ENCODE data around the gene DMAP1.

Gene DMAP1

DNA sequence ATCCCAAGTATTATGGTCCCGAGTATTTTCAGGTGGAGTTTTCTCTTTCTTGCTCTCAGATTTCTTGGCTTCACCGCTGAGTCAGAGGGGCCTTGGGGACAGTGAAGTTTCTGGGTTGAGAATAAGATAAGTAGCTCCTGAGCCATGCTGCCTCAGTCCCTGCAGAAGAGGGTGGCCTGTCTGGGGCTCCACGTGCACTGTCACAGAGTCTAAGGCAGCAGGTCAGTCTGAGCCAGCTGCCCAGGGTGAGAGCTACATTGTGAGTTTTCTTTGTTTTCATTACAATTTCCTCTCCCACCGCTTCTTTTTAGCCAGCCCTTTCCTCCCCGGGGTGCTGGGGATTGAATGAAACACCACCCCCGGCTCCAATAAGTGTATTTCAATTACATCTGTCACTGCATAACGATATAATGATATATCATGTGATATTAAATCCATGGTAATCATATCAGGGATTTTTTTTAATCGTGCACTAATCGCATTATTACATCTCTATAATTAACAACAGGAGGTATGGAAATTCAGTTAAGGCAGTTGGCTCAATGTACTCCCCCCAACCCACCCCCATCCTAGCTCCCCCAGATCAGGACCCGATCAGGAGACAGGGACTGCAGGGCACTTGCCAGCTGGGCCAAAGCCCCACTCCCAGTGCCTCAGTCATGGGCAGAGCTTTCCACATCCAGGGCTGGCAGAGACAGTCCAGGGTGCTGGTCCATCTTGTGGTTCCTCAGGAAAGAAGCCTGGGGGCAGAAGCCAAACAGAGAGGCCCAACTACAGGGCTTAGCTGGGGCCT is 43.7 kb downstream of the DMAP1 start:
- DNase-seq: no peak

DNA sequence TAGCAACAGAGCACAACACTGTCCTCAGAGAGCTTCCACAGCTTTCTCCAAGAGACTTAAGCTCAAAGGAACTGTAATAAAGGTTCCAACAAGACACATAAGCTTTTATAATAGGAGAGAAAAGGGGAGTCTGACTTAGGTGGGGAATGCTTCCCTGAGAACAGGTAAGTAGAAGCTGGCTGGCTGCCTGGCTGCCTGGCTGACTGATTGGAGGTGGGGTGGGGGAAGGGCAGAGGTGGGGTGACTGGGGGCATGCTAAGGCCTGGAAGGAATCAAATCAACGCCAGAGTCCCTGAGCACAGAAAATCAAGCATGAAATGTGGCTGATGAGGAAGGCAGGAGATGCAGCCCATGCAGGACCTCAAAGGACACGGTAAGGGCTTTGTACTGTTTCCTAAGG is 45.8 kb downstream of the DMAP1 start:
- DNase-seq: no peak

DNA sequence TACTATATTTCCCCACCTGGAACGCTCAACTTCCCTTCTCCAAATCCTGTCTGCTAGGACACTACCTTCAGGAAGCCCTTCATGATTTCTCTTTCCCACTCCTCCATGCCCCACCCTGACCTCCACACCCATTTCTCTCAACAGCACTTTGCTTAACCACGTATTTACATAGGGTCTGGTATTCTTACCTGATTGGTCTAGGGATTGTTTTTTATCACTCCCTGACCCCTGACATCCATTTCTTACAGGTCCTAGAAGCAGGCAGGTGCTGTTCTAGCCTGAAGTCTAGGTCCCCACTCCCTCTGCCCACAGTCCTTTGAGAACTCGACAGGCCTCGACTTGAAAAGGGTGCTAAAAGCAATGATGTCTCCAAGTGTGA is 47.5 kb downstream of the DMAP1 start:
- no peak for DNase-seq

GRCh38 chr1:44261171-44261817 is 48.0 kb downstream of the DMAP1 start:
- no peak for DNase-seq

- no peak for DNase-seq
Measured at GRCh38 chr1:44261962-44262361, 48.7 kb downstream of the DMAP1 start.

GRCh38 chr1:44262414-44262813 is 49.1 kb downstream of the DMAP1 start:
- DNase-seq: no peak

- DNase-seq: no peak
Measured at GRCh38 chr1:44262816-44263567, 49.7 kb downstream of the DMAP1 start.

DNA sequence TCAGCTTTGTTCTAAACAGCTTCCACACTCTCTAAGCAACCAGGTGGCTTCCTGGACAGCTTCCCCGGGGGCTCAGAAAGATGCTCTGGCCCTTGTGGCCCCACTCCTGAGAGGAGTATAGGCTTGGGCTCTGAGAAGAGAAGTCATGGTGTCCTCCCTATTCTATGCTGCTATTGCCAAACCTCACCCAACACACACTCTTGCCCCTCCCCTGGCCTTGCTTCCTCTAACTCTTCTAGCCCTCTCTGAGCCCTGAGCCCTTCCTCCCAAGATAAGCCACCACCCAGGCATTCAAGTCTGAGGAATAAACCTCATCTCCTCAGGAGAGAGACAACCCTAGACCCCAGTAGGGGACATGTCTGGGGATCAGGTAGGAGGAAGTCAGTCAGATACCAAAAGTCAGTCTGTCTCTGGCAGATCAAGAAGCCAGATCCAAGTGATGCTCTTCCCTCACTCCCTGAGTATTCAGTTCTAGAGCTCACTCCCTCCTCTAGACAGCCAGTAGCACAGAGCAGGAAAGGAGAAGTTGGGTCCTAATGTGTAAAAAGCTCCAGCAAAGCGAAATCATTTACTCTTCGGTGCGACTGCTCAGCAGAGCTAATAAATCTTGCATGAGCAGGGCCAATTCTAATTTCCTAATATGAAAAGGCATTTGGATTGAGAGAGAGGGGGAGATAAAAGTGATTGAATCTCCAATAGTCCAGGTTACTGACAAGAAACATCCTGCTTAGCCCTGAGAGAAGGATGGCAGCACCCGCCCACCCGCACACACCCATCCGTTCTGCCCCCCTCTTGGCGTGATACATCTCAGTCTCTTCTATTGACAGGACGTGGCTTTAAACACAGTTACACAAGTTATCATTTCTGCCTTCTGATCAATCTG is 50.5 kb downstream of the DMAP1 start:
- no peak for DNase-seq

DNA sequence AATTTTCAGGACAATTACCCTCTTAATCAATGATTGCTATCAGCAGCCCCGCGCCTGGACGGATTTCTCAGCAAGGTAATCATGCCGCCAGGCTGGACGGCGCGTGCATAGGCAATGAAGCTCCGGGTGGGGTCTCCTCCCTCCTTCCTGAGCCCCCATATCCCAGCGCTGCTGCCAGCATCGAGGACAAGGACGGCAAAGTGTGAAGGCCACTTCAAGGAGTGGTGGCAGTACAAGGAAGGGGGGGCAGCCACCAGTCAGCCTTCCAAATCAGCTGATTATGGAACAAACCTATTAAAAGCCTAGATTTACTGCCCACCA is 51.1 kb downstream of the DMAP1 start:
- DNase-seq: no peak

DNA sequence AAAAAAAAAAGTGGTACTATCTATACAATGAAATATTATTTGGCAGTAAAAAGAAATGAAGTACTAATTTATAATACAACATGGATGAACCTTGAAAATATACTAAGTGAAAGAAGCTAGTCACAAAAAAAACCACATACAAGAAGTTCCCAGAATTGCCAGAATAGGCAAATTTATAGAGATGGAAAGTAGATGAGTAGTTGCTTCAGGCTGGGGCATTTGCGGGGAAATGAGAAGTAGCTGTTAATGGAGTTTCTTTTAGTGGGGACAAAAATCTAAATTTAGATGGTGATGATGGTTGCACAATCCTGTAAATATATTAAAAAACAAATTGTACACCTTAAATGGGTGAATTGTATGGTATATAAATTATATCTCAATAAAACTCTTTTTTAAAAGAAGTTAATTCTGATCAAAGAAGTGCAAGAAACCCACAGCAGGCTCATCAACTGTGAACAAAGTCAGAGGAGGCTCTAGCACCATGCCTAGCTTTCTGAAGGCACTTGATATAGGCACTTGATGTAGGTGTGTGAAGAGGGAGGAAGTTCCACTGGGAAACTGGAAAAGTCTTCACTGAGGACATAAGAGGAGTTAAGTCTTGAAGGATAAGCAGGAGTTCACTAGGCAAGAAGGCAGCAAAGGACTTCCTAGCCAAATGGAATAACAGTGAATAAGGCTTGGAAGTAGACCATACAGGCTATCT is 52.5 kb downstream of the DMAP1 start:
- no peak for DNase-seq

DNA sequence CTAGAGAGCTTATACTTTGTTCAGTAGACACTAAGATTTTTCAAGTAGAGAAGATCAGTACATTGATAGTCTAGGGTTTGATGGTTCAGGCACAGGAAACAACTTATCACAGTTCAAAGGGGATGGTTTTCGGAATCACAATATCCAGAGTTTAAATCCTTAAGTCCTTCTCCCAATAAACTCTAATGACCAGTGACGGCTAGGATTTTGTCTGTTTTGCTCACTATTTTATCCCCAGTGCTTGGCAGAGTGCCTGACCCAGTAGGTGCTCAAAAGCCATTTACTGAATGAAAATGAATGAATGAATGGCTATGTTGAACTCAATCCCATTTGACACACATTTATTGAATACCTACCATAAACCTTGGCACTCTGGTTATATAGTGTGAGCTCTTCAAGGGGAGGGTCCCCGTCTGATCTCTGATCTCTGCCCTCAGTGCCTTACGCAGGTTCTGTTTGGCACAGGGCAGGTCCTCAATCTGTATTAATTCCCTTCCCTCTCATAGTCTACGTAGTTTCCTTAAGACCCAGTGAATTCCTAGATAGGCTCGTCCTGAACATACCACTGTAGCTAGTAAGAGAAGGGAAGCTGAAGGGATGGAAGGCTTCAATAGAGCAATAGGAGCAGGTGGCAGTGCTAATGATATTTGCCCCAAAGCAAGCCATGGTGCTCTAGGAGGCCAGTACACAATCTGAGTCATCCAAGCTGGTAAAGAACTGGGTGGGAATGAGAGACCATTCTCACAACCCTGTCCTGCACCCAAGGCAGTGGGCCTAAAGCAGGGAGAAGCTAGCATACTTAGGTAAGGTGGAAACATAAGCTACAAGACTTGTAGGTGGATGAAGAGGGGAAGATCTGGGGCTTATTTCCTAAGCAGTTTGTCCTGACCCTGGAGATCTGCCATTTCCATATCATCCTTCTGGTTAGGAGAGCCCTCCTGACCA is 53.4 kb downstream of the DMAP1 start:
- peak; percentile 6 for DNase-seq

DNA sequence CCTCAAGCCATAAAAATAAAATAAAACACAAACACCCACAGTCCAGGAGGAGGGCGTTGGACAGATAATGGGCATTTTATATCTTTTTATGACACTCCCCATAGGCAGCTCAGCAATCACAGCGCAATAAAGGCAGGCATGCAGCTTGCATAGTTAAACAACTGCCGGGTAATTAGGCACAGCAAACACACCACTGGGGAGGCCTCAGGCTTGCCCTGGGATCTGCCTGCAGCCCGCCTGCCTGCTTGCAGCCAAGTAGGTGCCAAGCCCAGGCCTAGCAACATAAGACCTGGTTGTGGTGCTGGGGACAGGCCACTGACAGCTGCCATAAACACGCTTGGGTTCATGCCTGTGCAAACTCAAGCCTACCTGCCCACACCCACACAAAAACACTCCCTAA is 54.2 kb downstream of the DMAP1 start:
- DNase-seq: no peak

DNA sequence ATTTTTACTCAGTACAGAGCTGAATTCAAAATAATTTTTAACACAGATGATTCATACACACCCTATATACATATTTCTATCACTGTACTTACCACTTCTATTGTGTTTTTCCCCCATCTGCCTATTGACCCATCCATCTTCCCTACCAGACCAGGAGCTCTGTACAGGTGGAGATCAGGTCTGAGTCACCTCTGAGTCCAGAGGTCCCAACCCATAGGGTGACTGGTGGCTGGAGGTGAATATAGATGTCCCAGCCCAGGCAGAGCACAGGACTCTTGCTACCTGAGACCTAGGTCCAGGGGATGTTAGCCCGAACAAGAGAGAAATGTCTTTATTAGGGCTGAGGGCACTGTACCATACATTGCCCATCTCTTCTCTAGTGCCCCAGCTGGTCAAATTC is 54.8 kb downstream of the DMAP1 start:
- no peak for DNase-seq
